ENCODE data around the gene POLR2A. TPM values are rescaled to one million over a fixed set of nuclear protein-coding genes. Genes with fewer than 3 reads are reported as not detected.
A peak's percentile ranks its signal among the peaks of the same experiment; 100 is the strongest.
"Not testable (repeated sequence)": the region's sequence is repeated elsewhere in the genome, so short reads cannot be mapped to it uniquely, and the experiment has no call there.

The POLR2A gene
- total RNA-seq, 1 experiment from 2014 or later, result 47.1 TPM

- intact Hi-C loops (cut with micrococcal nuclease), result loop anchor here (5.0 kb wide), 1 partner anchor 217 kb away; the partner anchor contains the start of gene CLDN7
- H3K9me2 ChIP-seq (replicated peaks; ENCODE audit: low read length), result no peaks in the 10 kb centered on the region
- H4K20me1 ChIP-seq (ENCODE audit: low read length), result no peaks in the 10 kb centered on the region
- peak within 1 kb of the TSS; percentile 62 for H3K27ac ChIP-seq (ENCODE audit: low read length)
- H3K9ac ChIP-seq (ENCODE audit: low read length), result peak within 1 kb of the TSS; percentile 85
- peaks cover 60% of the 10 kb centered on the region for H3K79me2 ChIP-seq (ENCODE audit: low read length)
- peak within 1 kb of the TSS; percentile 95 for H3K4me2 ChIP-seq (ENCODE audit: low read length)
- no peaks in the 10 kb centered on the region for H3K9me3 ChIP-seq (ENCODE audit: low read length)
- H3F3A ChIP-seq (ENCODE audit: low read length, unreplicated experiment), result no peaks in the 10 kb centered on the region
- H3K4me3 ChIP-seq (ENCODE audit: low read length), result peak within 1 kb of the TSS; percentile 82
- DNase-seq (peak; percentile 37), ATAC-seq (peak; percentile 9)
- H3K36me3 ChIP-seq (ENCODE audit: low read depth, low read length), result no peaks in the 10 kb centered on the region
- H3K27me3 ChIP-seq (ENCODE audit: low read length), result no peaks in the 10 kb centered on the region
- TF ChIP-seq EZH2 (IDR thresholded peaks at IDR 0.05; ENCODE audit: low read length, unreplicated experiment) (no peak), CTCF (conservative IDR thresholded peaks at IDR 0.05; ENCODE audit: low read depth, low read length) (no peak), EZH2phosphoT487 (IDR thresholded peaks at IDR 0.05; ENCODE audit: borderline replicate concordance, low read length) (no peak)
- BruUV-seq (replicated peaks), result no TSS peak
- POLR2A ChIA-PET (ENCODE audit: unreplicated experiment), result interaction anchor here (0.6 kb wide), 1 partner anchor 111 kb away, joined by 4 read pairs; no protein-coding TSS in a partner anchor
- CTCF ChIA-PET, result interaction anchor here (0.6 kb wide), 1 partner anchor 25 kb away, joined by 6 read pairs; no protein-coding TSS in a partner anchor
- H3K4me1 ChIP-seq (ENCODE audit: insufficient read depth, low read length), result peaks cover 33% of the 10 kb centered on the region
- H2AFZ ChIP-seq (ENCODE audit: low read length), result peak within 1 kb of the TSS; percentile 84
Observed at GRCh38 chr17:7479213-7480088, 4.7 kb upstream of the POLR2A start, which contains the start of gene ZBTB4. ZBTB4 (minus strand) TSS chr17:7479631; CDS start chr17:7466801, 12,830 bp downstream.

GRCh38 chr17:7480089-7480384, 4.1 kb upstream of the POLR2A start:
- no peak for DNase-seq
- peak overlapping the region; percentile 82 for H3K4me3 ChIP-seq (ENCODE audit: low read length)
- no peaks in the 10 kb centered on the region for H3K9me2 ChIP-seq (replicated peaks; ENCODE audit: low read length)
- peaks cover 59% of the 10 kb centered on the region for H3K79me2 ChIP-seq (ENCODE audit: low read length)
- H3F3A ChIP-seq (ENCODE audit: low read length, unreplicated experiment), result no peaks in the 10 kb centered on the region
- peak overlapping the region; percentile 95 for H3K4me2 ChIP-seq (ENCODE audit: low read length)
- H3K4me1 ChIP-seq (ENCODE audit: insufficient read depth, low read length), result peaks cover 33% of the 10 kb centered on the region
- H3K9me3 ChIP-seq (ENCODE audit: low read length), result no peaks in the 10 kb centered on the region
- no peaks in the 10 kb centered on the region for H3K27me3 ChIP-seq (ENCODE audit: low read length)
- intact Hi-C loops (cut with micrococcal nuclease), result loop anchor here (5.0 kb wide), 1 partner anchor 218 kb away; the partner anchor contains the start of gene CLDN7
- BruUV-seq (replicated peaks), result no TSS peak
- H2AFZ ChIP-seq (ENCODE audit: low read length), result peak overlapping the region; percentile 84
- CTCF ChIA-PET, result interaction anchor here (0.6 kb wide), 1 partner anchor 25 kb away, joined by 6 read pairs; no protein-coding TSS in a partner anchor
- no peak for ATAC-seq
- peak overlapping the region; percentile 62 for H3K27ac ChIP-seq (ENCODE audit: low read length)
- no peaks in the 10 kb centered on the region for H3K36me3 ChIP-seq (ENCODE audit: low read depth, low read length)
- 0 out of 2 replicates have a peak, but pooled peaks cover 2% of the 10 kb centered on the region for H4K20me1 ChIP-seq (ENCODE audit: low read length)
- POLR2A ChIA-PET (ENCODE audit: unreplicated experiment), result no interaction called here
- no peak for TF ChIP-seq EZH2phosphoT487 (IDR thresholded peaks at IDR 0.05; ENCODE audit: borderline replicate concordance, low read length)
- H3K9ac ChIP-seq (ENCODE audit: low read length), result peak overlapping the region; percentile 80

- H3K27me3 ChIP-seq (ENCODE audit: low read length); H3K4me3 ChIP-seq (ENCODE audit: low read length); BruUV-seq (replicated peaks); H3K9me3 ChIP-seq (ENCODE audit: low read length); H3K36me3 ChIP-seq (ENCODE audit: low read depth, low read length); CTCF ChIA-PET; H3F3A ChIP-seq (ENCODE audit: low read length, unreplicated experiment); ATAC-seq; H3K27ac ChIP-seq (ENCODE audit: low read length); DNase-seq; H2AFZ ChIP-seq (ENCODE audit: low read length); POLR2A ChIA-PET (ENCODE audit: unreplicated experiment); H3K9me2 ChIP-seq (replicated peaks; ENCODE audit: low read length): not testable (repeated sequence)
- Histone ChIP-seq H3K4me2 (ENCODE audit: low read length) (peak within 1 kb of the TSS; percentile 95), H3K79me2 (ENCODE audit: low read length) (peaks cover 59% of the 10 kb centered on the region), H3K9ac (ENCODE audit: low read length) (peak within 1 kb of the TSS; percentile 80; the same call in 1 of the 2 replicates), H3K4me1 (ENCODE audit: insufficient read depth, low read length) (peaks cover 35% of the 10 kb centered on the region), H4K20me1 (ENCODE audit: low read length) (peaks cover 11% of the 10 kb centered on the region)
- intact Hi-C loops (cut with micrococcal nuclease), result loop anchor here (5.0 kb wide), 1 partner anchor 219 kb away; the partner anchor contains the start of gene CLDN7
Observed at GRCh38 chr17:7481275-7481674, 2.9 kb upstream of the POLR2A start, which contains the start of gene SLC35G6. SLC35G6 (plus strand) TSS chr17:7481446; CDS start chr17:7481517, 71 bp downstream.

- not testable (repeated sequence) for H3K4me2 ChIP-seq (ENCODE audit: low read length); H3K27ac ChIP-seq (ENCODE audit: low read length); DNase-seq
Observed at GRCh38 chr17:7481842-7482741, 2.1 kb upstream of the POLR2A start.

GRCh38 chr17:7482742-7483088, 1.5 kb upstream of the POLR2A start:
- H3K9ac ChIP-seq (ENCODE audit: low read length); H3F3A ChIP-seq (ENCODE audit: low read length, unreplicated experiment); H3K9me3 ChIP-seq (ENCODE audit: low read length); H3K27me3 ChIP-seq (ENCODE audit: low read length); DNase-seq; H3K9me2 ChIP-seq (replicated peaks; ENCODE audit: low read length); BruUV-seq (replicated peaks); CTCF ChIA-PET; ATAC-seq; POLR2A ChIA-PET (ENCODE audit: unreplicated experiment); H2AFZ ChIP-seq (ENCODE audit: low read length); H3K27ac ChIP-seq (ENCODE audit: low read length); H3K36me3 ChIP-seq (ENCODE audit: low read depth, low read length): not testable (repeated sequence)
- peaks cover 59% of the 10 kb centered on the region for H3K79me2 ChIP-seq (ENCODE audit: low read length)
- H3K4me1 ChIP-seq (ENCODE audit: insufficient read depth, low read length), result peaks cover 31% of the 10 kb centered on the region
- H3K4me2 ChIP-seq (ENCODE audit: low read length), result peak overlapping the region; percentile 99
- peak overlapping the region; percentile 76 for H3K4me3 ChIP-seq (ENCODE audit: low read length)
- intact Hi-C loops (cut with micrococcal nuclease), result loop anchor here (5.0 kb wide), 1 partner anchor 220 kb away; the partner anchor contains the start of gene CLDN7
- H4K20me1 ChIP-seq (ENCODE audit: low read length), result peaks cover 24% of the 10 kb centered on the region

More at GRCh38 chr17:7481842-7482741, 2.1 kb upstream of the POLR2A start:
- H3K4me3 ChIP-seq (ENCODE audit: low read length); H3K9me3 ChIP-seq (ENCODE audit: low read length); H3K9ac ChIP-seq (ENCODE audit: low read length); H2AFZ ChIP-seq (ENCODE audit: low read length); H3K36me3 ChIP-seq (ENCODE audit: low read depth, low read length); POLR2A ChIA-PET (ENCODE audit: unreplicated experiment); H3K27me3 ChIP-seq (ENCODE audit: low read length); ATAC-seq; BruUV-seq (replicated peaks); CTCF ChIA-PET; H3K9me2 ChIP-seq (replicated peaks; ENCODE audit: low read length); H3F3A ChIP-seq (ENCODE audit: low read length, unreplicated experiment): not testable (repeated sequence)
- Histone ChIP-seq H4K20me1 (ENCODE audit: low read length) (peaks cover 18% of the 10 kb centered on the region), H3K4me1 (ENCODE audit: insufficient read depth, low read length) (peaks cover 31% of the 10 kb centered on the region), H3K79me2 (ENCODE audit: low read length) (peaks cover 59% of the 10 kb centered on the region)
- intact Hi-C loops (cut with micrococcal nuclease), result loop anchor here (5.0 kb wide), 1 partner anchor 220 kb away; the partner anchor contains the start of gene CLDN7
